GM23338 (cell line): ENCODE data around the gene EPB41L5. TPM values are rescaled to one million over a fixed set of nuclear protein-coding genes. Genes with fewer than 3 reads are reported as not detected.

Source experiments
- ATAC-seq: fragments of 200-7000 bp; cut with Tn5 transposase; 3 replicates; pipeline ENCODE4 v1.9.1; 2020
- DNase-seq: peaks from one replicate; pipeline ENCODE4 v3.0.0-alpha.2; 2015; ENCODE audit warnings: low spot score
- H2AFZ ChIP-seq: fragments of 200-600 bp; sonication (generic); 2 replicates; pipeline ENCODE4 v1.8.0; 2016; ENCODE audit warnings: antibody characterized with exemption, mild to moderate bottlenecking, moderate library complexity
- H3F3A ChIP-seq: fragments of 200-600 bp; sonication (generic); replicated peaks from 2 replicates; pipeline ENCODE4 v1.8.0; 2017; ENCODE audit warnings: antibody characterized with exemption, mixed run types, low read depth
- H3K27ac ChIP-seq: fragments of 200-600 bp; sonication (generic); 2 replicates; pipeline ENCODE4 v1.6.1; 2016; ENCODE audit warnings: low read depth
- H3K27me3 ChIP-seq: fragments of 200-600 bp; sonication (generic); 2 replicates; pipeline ENCODE4 v1.8.0; 2016; ENCODE audit warnings: mild to moderate bottlenecking, mixed run types, moderate library complexity; ENCODE audit not compliant: insufficient read depth
- H3K36me3 ChIP-seq: fragments of 200-600 bp; sonication (generic); 2 replicates; pipeline ENCODE4 v1.8.0; 2016; ENCODE audit warnings: mild to moderate bottlenecking; ENCODE audit not compliant: insufficient read depth
- H3K4me1 ChIP-seq: fragments of 200-600 bp; sonication (generic); 2 replicates; pipeline ENCODE4 v1.8.0; 2016; ENCODE audit warnings: mild to moderate bottlenecking, moderate library complexity; ENCODE audit not compliant: insufficient read depth
- H3K4me2 ChIP-seq: fragments of 200-600 bp; sonication (generic); 2 replicates; pipeline ENCODE4 v1.7.1; 2017; ENCODE audit warnings: mixed run types
- H3K4me3 ChIP-seq: fragments of 200-600 bp; sonication (generic); 2 replicates; pipeline ENCODE4 v1.6.1; 2016; ENCODE audit warnings: mixed run types
- H3K79me2 ChIP-seq: fragments of 200-600 bp; sonication (generic); replicated peaks from 2 replicates; pipeline ENCODE4 v1.8.0; 2017; ENCODE audit warnings: mild to moderate bottlenecking; ENCODE audit not compliant: insufficient read depth
- H3K9me2 ChIP-seq: fragments of 200-600 bp; sonication (generic); 2 replicates; pipeline ENCODE4 v1.8.0; 2017; ENCODE audit not compliant: insufficient read depth
- H4K20me1 ChIP-seq: fragments of 200-600 bp; sonication (generic); replicated peaks from 2 replicates; pipeline ENCODE4 v1.8.0; 2017; ENCODE audit warnings: mild to moderate bottlenecking; ENCODE audit not compliant: insufficient read depth
- H3K27ac Mint-ChIP-seq: 2 replicates; pipeline ENCODE4 v1.8.0; 2020; ENCODE audit warnings: inconsistent platforms, mild to moderate bottlenecking, moderate library complexity, mixed read lengths
- H3K27me3 Mint-ChIP-seq: 3 replicates; pipeline ENCODE4 v1.8.0; 2022; ENCODE audit warnings: low read depth, mild to moderate bottlenecking, moderate library complexity, mixed read lengths, inconsistent platforms; ENCODE audit not compliant: insufficient read depth, poor library complexity
- H3K36me3 Mint-ChIP-seq: 3 replicates; pipeline ENCODE4 v1.8.0; 2021; ENCODE audit warnings: low read depth, mild to moderate bottlenecking, inconsistent platforms, moderate library complexity, mixed read lengths
- H3K4me1 Mint-ChIP-seq: 3 replicates; pipeline ENCODE4 v1.8.0; 2020; ENCODE audit warnings: mild to moderate bottlenecking, inconsistent platforms, mixed read lengths
- H3K4me3 Mint-ChIP-seq: 3 replicates; pipeline ENCODE4 v1.8.0; 2021; ENCODE audit warnings: moderate library complexity, mild to moderate bottlenecking, inconsistent platforms, mixed read lengths
- H3K9me3 Mint-ChIP-seq: 3 replicates; pipeline ENCODE4 v1.8.0; 2020; ENCODE audit warnings: moderate library complexity, mild to moderate bottlenecking, inconsistent platforms, mixed read lengths
- EZH2 ChIP-seq: fragments of 200-600 bp; sonication (generic); IDR thresholded peaks from one replicate; pipeline ENCODE4 v1.8.0; 2017; ENCODE audit warnings: antibody characterized with exemption, mild to moderate bottlenecking, low read depth; ENCODE audit not compliant: unreplicated experiment
- polyA plus RNA-seq: library from polyadenylated mRNA; unstranded; fragments of >200 nt; fragmentation: Nextera tagmentation; extraction: Ambion mirVana; gene quantifications from 2 replicates; pipeline ENCODE4 v1.2.1, GENCODE V29; 2016
- total RNA-seq: library from RNA; depleted of rRNA; stranded (reverse); fragments of >200 nt; shearing (Covaris generic); gene quantifications from 2 replicates; pipeline ENCODE4 v1.2.3, GENCODE V29; 2014
- TF ChIP-seq, protein P1 (sequence below), 2 experiments: fragments of 200-600 bp in 1 of 2; sonication (generic) in 1 of 2; conservative IDR thresholded peaks; 2 replicates each; pipeline versions ENCODE4 v1.5.1 to v1.6.1; 2016 to 2017; ENCODE audit warnings: antibody characterized with exemption in 2 of 2, low read depth in 2 of 2, mild to moderate bottlenecking in 2 of 2, moderate library complexity in 1 of 2

Gene EPB41L5
- total and polyA plus RNA-seq, 2 experiments from 2014 or later = 15.5 to 35.4 TPM

DNA sequence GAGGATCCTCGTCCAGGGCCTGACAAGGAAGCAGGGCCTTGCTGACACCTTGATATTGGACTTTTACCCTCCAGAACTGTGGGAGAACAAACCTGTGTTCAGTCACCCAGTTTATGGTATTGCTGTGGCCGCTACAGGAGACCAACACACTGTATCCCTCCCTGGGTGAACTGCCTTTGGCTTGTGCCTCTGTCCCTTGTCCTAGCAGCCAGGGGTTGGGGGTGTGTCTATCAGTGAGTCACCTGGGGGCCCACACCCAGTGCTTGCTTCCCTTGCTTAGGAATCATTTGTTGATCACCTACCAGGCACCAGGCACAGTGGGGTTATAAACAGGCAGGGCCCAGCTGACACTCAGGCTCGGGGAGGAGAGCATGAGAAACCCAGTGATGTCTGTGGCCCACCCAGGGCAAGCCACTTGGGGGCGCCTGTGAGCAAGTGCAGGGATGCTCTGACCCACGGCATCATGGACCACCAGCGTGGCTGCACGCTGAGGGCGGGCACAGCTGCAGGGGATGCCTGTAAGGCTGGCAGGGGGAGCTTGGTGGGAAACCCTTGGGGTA is 193.2 kb downstream of the EPB41L5 start:
- Mint-ChIP-seq H3K9me3 (no peaks in the 10 kb centered on the region), H3K27me3 (peaks cover 10% of the 10 kb centered on the region), H3K36me3 (no peaks in the 10 kb centered on the region), H3K4me1 (peaks cover 5% of the 10 kb centered on the region), H3K27ac (no peak overlapping the region), H3K4me3 (no peak overlapping the region)
- peak; percentile 81 for DNase-seq
- Histone ChIP-seq H3K4me2 (no peak overlapping the region), H4K20me1 (no peaks in the 10 kb centered on the region; the same call in 1 of the 2 replicates), H3K4me3 (no peak overlapping the region), H3K36me3 (no peaks in the 10 kb centered on the region), H3K79me2 (no peaks in the 10 kb centered on the region), H3K4me1 (no peaks in the 10 kb centered on the region), H3K9me2 (no peaks in the 10 kb centered on the region), H2AFZ (no peak overlapping the region), H3K27ac (no peak overlapping the region), H3K27me3 (no peaks in the 10 kb centered on the region), H3F3A (no peaks in the 10 kb centered on the region)
- peak; percentile 89 for ATAC-seq
- TF ChIP-seq, protein P1, sequence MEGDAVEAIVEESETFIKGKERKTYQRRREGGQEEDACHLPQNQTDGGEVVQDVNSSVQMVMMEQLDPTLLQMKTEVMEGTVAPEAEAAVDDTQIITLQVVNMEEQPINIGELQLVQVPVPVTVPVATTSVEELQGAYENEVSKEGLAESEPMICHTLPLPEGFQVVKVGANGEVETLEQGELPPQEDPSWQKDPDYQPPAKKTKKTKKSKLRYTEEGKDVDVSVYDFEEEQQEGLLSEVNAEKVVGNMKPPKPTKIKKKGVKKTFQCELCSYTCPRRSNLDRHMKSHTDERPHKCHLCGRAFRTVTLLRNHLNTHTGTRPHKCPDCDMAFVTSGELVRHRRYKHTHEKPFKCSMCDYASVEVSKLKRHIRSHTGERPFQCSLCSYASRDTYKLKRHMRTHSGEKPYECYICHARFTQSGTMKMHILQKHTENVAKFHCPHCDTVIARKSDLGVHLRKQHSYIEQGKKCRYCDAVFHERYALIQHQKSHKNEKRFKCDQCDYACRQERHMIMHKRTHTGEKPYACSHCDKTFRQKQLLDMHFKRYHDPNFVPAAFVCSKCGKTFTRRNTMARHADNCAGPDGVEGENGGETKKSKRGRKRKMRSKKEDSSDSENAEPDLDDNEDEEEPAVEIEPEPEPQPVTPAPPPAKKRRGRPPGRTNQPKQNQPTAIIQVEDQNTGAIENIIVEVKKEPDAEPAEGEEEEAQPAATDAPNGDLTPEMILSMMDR (conservative IDR thresholded peaks at IDR 0.05; ENCODE audit: low read depth in 2 of 2) = peak; percentile 76 to 95
- TF ChIP-seq EZH2 = no peak

DNA sequence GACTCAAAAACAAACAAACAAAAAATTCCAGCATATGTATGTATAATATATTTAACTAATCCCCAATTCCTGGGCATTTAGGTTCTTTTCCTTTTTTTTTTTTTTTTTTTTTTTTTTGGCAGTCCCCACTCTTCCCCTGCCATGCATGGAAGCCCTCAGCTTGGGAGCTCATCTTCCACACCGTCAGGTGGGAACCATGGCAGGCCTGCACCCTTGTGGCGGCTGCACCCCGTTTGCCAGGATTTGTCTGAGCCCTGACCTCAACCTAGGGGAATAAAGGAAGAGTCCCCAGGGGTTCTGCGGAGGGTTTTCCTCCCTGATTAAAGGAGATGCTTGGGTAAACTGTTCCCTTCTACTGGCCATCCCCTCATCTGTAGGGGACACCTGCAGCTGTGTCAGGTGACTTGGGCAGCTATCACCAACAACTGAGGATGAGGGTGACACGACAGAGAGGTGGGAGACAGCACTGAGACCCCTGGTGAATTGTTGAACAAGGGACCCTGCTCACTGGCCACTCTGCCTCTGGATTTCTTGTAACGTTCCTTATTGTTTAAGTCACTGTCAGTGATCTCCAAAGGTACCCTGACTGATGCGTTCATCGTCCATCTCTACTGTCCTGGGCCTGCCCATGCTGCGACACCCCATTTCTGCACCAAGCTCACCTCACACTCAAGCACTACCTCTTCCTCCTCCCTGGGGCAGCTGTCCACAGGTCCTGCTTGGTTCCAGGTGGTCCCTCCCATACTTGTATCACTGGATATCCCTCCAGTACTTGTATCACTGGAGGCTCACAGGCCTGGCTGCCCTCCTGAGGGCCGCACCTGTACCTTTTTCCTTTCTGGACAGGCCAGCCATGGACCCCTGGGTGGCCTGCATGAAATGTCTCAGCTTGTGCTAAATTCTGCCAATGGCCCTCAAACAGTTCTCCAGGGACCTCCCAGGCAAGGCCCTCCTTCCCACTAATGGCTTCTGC is 195.8 kb downstream of the EPB41L5 start:
- DNase-seq = no peak
- peaks cover 10% of the 10 kb centered on the region for H3K27me3 Mint-ChIP-seq
- H3K4me3 Mint-ChIP-seq = no peak overlapping the region
- H3K27ac ChIP-seq = no peak overlapping the region
- no peak overlapping the region for H3K4me2 ChIP-seq
- H3K9me2 ChIP-seq = no peaks in the 10 kb centered on the region
- H3F3A ChIP-seq = no peaks in the 10 kb centered on the region
- no peaks in the 10 kb centered on the region for H3K79me2 ChIP-seq
- no peaks in the 10 kb centered on the region for H3K36me3 Mint-ChIP-seq
- H4K20me1 ChIP-seq = no peaks in the 10 kb centered on the region; the same call in 1 of the 2 replicates
- H3K27ac Mint-ChIP-seq = no peak overlapping the region
- no peaks in the 10 kb centered on the region for H3K36me3 ChIP-seq
- H3K27me3 ChIP-seq = no peaks in the 10 kb centered on the region
- H2AFZ ChIP-seq = no peak overlapping the region
- TF ChIP-seq, protein P1 (conservative IDR thresholded peaks at IDR 0.05; ENCODE audit: low read depth in 2 of 2) = no peak
- no peak for ATAC-seq
- H3K4me1 Mint-ChIP-seq = peaks cover 5% of the 10 kb centered on the region
- H3K4me3 ChIP-seq = no peak overlapping the region
- no peaks in the 10 kb centered on the region for H3K9me3 Mint-ChIP-seq
- no peaks in the 10 kb centered on the region for H3K4me1 ChIP-seq
